GM18505 (cell line): ENCODE data around the gene AMHR2.
"Not testable (repeated sequence)": the region's sequence is repeated elsewhere in the genome, so short reads cannot be mapped to it uniquely, and the experiment has no call there.

Experiments
- ATAC-seq: cut with Tn5 transposase; IDR thresholded peaks from one replicate; pipeline ENCODE4 v1.9.1; 2021; ENCODE audit not compliant: unreplicated experiment
- POLR2A ChIP-seq: IDR thresholded peaks from 4 replicates; pipeline ENCODE4 v1.6.1; 2011; ENCODE audit warnings: borderline replicate concordance; ENCODE audit not compliant: insufficient read depth, insufficient read length; ENCODE audit errors: extremely low read depth

The AMHR2 gene

DNA sequence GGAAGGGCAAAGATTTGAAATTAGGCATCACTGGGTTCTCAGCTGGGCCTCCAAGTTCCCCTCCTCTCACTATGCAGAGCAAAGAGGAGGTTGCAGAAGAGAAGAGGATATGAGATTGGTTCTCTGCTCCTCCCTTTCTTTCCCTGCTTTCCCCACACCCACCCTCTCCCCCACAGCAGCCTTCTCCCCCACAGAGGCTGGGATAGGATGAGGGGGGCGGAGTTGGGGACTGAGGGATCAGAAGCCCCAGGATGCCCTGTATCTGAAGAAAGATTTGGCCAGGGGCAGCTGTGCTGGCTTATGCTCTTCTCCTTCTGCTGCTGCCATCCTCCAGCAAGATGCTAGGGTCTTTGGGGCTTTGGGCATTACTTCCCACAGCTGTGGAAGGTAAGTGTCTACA, at the start of gene AMHR2:
Gene AMHR2, plus strand, starts transcription at position 259 of the 400 bp plus-strand sequence. Its CDS starts 80 bp downstream, at position 339.
- ATAC-seq = no peak
- no peak for TF ChIP-seq POLR2A

DNA sequence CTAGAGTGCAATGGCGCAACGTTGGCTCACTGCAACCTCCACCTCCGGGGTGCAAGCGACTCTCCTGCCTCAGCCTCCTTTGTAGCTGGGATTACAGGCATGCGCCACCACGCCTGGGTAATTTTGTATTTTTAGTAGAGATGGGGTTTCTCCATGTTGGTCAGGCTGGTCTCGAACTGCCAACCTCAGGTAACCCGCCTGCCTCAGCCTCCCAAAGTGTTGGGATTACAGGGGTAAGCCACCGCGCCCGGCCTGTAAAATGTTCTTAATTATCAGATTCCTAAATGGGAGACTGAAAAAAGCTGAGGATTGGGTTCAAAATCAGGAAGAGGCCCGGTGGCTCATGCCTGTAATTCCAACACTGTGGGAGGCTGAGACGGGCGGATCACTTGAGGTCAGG, 49.4 kb upstream of the AMHR2 start:
- not testable (repeated sequence) for ATAC-seq

DNA sequence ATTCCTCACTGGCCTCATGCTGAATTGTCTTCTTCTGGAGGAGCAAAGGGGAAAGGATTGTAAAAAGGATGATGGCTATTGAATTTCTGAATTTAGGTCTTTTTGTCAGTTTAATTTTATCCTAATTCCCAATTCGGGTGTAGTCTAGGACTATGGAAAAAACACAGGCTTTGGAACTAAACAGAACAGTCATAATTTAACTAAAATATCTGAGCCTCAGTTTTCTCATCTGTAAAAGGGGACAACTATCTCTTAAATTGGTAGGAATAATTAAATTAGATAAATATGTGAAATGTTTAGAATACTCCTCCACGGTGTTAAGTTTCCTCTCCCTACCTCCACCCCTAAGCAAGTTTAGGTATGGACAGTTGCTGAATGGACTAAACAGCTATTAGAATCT, 46.9 kb upstream of the AMHR2 start:
- TF ChIP-seq POLR2A = no peak
- ATAC-seq = no peak

DNA sequence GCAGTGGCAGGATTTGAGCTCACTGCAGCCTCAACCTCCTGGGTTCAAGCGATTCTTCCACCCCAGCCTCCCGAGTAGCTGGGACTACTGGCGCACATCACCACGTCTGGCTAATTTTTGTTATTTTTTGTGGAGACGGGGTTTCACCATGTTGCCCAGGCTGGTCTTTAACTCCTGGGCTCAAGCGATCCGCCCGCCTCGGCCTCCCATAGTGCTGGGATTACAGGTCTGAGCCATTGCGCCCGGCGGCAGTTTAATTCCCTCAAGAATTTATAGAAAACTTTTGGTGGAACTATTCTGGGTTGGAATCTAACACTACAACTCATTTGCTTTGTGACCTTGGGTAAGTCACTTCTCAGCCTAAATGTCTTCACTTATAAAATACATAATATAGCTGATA, 45.4 kb upstream of the AMHR2 start:
- ATAC-seq = no peak
- no peak for TF ChIP-seq POLR2A

DNA sequence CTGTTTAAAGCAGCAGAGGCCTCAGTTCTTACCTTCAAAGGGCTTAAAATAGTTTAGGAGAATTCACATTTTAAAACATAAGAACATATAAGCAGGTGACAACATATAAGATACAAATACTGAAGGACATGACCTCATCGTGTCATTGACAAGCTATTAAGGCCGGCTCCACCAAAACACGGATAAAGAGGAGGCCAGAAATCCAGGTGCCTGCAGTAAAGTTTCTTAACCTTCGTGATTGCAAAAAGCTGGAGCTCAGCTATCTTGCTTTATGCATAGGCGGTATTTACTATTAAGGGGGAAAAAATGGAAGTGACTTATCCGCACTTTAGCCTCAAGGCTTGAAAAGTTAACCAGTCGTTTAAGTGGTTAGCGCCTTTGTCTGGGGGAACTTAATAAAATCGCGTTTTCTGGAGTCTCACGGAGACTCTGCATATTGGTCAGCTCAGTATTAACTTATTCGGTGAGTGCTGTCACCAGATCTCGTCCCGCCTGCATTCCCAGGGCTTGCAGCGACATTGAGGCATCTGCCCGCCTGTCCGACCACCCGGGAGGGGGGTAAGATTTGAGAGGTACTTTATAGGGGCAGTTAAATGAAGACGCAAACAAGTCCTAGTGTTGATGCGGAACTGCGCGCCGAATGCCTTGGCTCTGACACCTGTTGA, 44.8 kb upstream of the AMHR2 start:
- ATAC-seq = peak; percentile 0
- TF ChIP-seq POLR2A = no peak

DNA sequence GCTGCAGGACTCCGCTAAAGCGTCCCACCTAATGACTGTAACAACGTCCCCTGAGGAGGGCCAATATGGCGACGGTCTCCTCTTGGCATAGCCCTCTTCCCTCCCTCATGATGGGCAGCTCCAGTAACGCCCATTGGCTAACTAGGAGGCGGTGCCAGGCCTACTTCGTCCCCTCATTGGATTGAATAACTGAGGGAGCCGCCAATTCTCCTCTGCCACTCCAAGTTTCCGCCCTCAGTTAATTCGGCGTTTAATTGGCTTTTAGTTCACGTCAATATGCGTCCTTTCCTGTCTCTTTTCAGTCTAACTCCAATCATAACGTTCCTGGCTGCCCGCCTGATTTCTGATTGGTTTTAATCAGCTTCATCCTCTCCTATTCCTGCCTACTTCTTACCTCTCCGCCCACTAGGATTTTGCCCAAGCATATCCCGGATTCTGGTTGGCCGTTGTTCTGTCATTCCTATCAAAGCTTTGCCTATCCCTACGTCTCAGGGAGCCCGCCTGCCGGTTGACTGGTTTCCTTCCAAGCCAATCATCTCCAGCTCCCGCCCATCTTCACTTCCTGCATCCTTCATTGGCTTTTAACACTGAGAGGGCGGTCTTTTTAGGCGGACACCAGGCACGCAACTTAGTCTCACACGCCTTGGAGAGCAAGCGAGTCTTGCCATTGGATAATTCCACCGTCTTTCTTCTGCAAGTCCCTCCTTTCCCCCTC, 44.1 kb upstream of the AMHR2 start:
- peak; percentile 68 for ATAC-seq
- TF ChIP-seq POLR2A = peak; percentile 94

DNA sequence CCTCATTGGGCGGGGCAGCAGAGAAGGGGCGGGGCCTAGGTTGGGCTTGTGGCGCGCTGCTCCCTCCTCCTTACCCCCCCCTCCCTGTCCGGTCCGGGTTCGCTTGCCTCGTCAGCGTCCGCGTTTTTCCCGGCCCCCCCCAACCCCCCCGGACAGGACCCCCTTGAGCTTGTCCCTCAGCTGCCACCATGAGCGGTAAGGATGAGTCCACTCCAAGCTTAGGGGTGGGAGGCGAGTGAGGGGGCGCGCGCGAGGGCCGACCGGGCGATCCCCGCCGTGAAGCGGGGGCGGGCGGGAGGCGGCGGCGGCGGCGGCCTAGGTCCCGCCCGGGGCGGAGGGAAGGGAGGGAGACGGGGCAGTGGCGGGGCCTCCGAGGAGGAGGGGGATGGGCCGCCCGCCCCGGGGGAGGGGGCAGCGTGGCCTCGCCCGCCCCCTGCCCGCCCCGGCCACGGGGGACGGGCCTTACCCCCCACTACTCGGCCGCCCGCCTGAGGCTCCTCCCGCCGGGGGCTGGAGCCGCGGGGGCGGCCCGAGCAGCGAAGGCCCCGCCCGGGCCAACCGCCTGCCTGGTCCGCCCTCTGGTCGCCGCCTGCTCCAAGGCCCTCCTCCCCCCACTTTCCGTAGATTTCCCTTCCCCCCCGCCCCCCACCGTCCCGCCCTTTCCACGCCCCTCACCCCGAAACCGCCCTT, 43.4 kb upstream of the AMHR2 start, which contains the start of gene SP1:
Gene SP1, plus strand, starts transcription at position 73 of the 690 bp plus-strand sequence. Its CDS starts 116 bp downstream, at position 189.
- TF ChIP-seq POLR2A = no peak
- ATAC-seq = peak; percentile 40

DNA sequence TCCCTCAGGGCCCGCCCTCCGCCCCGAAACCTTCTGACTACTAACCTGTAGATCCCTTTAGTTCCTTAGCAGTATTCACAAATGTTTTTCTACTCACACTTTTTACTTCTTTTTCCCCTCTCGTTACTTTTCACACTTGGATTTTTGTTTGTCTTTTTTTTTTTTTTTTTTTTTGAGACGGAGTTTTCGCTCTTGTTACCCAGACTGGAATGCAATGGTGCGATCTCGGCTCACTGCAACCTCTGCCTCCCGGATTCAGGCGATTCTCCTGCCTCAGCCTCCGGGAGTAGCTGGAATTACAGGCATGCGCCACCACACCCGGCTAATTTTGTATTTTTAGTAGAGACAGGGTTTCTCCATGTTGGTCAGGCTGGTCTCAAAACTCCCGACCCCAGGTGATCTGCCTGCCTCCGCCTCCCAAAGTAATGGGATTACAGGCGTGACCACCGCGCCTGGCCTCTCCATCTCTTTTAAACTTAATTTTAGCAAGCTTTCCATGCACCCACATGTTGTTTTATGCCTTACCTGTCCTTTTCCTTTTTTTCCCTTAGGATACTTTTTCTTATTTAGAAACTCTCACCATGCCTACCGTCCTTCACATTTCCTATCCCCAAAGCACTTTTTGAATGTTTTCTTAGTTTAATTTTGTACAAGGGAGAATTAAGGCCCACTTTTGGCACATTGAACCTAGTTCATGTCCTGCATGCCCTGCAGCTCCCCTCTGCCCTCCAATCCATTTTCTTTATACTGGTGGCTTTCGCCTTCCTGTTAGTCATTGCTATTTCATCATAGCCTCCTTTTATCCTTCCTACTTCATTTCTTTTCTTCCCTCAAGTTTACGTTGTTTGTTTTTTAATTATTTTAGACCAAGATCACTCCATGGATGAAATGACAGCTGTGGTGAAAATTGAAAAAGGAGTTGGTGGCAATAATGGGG, 42.6 kb upstream of the AMHR2 start:
- ATAC-seq = no peak
- no peak for TF ChIP-seq POLR2A

DNA sequence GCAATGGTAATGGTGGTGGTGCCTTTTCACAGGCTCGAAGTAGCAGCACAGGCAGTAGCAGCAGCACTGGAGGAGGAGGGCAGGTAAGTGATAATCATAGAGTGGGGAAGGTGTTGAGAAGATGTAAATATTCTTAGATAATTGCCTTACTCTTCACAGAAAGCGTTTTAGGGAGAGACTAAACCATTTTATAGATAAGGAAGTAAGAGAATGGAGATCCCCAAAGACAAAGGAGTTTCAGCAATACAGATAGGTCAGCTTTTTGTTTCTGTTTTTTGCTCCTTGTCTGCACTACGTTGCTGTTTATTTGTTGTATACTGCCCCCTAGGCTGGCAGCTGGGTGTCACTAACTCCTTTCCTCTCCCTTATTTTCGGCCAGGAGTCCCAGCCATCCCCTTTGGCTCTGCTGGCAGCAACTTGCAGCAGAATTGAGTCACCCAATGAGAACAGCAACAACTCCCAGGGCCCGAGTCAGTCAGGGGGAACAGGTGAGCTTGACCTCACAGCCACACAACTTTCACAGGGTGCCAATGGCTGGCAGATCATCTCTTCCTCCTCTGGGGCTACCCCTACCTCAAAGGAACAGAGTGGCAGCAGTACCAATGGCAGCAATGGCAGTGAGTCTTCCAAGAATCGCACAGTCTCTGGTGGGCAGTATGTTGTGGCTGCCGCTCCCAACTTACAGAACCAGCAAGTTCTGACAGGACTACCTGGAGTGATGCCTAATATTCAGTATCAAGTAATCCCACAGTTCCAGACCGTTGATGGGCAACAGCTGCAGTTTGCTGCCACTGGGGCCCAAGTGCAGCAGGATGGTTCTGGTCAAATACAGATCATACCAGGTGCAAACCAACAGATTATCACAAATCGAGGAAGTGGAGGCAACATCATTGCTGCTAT, 41.7 kb upstream of the AMHR2 start:
- ATAC-seq = no peak
- TF ChIP-seq POLR2A = no peak

DNA sequence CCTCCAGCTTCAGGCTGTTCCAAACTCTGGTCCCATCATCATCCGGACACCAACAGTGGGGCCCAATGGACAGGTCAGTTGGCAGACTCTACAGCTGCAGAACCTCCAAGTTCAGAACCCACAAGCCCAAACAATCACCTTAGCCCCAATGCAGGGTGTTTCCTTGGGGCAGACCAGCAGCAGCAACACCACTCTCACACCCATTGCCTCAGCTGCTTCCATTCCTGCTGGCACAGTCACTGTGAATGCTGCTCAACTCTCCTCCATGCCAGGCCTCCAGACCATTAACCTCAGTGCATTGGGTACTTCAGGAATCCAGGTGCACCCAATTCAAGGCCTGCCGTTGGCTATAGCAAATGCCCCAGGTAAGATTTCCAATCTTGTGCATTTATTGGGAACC, 40.4 kb upstream of the AMHR2 start:
- ATAC-seq = no peak
- no peak for TF ChIP-seq POLR2A

DNA sequence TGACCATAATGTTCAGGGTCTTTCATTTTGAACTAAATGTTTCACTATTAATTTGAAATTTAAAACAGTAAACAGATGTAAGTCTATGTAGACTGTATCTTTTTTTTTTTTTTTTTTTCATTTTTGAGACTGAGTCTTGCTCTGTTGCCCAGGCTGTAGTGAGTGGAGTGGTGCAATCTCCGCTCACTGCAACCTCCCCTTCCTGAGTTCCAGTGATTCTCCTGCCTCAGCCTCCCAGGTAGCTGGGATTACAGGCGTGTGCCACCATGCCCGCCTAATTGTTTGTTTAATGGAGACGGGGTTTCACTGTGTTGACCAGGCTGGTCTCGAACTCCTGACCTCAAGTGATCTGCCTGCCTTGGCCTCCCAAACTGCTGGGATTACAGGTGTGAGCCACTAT, 37.3 kb upstream of the AMHR2 start:
- ATAC-seq = not testable (repeated sequence)

DNA sequence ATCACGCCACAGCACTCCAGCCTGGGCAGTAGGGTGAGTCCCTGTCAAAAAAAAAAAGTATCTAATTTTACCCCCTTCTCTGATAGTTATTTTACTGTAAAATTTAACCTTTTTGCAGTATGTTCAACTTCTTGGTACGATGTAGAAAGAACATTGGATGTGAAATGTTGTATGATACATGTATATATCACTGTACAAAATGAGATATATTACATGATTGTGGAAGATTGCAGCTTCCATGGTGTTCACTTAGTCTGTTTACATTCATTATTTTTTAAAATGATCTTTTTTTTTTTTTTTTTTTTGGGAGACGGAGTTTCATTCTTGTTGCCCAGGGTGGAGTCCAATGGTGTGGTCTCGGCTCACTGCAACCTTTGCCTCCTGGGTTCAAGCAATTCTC, 34.7 kb upstream of the AMHR2 start:
- no peak for ATAC-seq
- no peak for TF ChIP-seq POLR2A
